ENCODE measurements around the gene PCYT2. TPM values are rescaled to one million over a fixed set of nuclear protein-coding genes. Genes with fewer than 3 reads are reported as not detected.

PCYT2 gene
- total RNA-seq, 1 experiment from 2014 or later: 51.5 TPM

DNA sequence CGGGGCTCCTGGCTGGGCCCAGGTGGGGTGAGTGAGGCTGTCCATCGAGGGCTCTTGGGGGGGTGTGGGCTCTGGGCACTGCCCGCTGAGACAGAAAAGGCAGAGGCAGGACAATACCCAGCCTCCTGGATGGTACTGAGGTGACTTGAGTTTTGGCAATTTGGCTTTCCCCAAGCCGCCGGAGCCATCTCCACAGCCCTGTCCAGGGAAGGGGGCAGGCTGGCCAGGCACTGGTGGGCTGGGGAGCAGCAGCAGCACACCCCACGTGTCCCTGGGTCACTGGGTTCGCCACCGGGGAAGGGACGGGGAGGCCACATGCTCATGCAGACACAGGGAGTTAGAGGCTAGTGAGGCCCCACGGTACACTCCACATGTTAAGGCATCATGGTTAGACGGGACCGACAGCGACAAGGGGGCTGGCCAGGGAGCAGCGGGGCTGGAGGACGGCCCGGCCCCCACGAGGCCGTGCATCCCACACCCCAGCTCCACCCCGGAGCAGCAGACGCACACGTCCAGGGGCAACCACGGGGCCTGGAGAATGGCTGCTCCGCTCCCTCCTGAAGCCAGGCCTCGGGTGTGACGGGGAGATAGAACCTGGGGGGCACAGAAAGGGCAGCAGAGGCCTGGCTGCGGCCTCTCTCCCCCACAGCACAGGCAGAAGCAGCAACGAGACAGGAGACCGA is 43.1 kb downstream of the PCYT2 start:
- peak overlapping the region; percentile 86 for H3K4me2 ChIP-seq (ENCODE audit: low read length)
- H3K36me3 ChIP-seq (ENCODE audit: control insufficient read depth in 1 of 2, insufficient read depth in 2 of 2, low read length in 2 of 2): peaks cover 11 to 28% of the 10 kb centered on the region in 2 experiments; a peak in 3 of 4 replicates
- H3K9ac ChIP-seq (ENCODE audit: low read length): peak overlapping the region; percentile 99
- H3K9me3 ChIP-seq (ENCODE audit: control insufficient read depth in 1 of 2, insufficient read depth in 1 of 2, low read depth in 1 of 2, low read length in 2 of 2): no peaks in the 10 kb centered on the region
- no peaks in the 10 kb centered on the region for H3K9me2 ChIP-seq (ENCODE audit: insufficient read depth)
- ATAC-seq (peak; percentile 9), DNase-seq (ENCODE audit: low read depth, low spot score) (peak; percentile 68)
- peaks cover 44 to 85% of the 10 kb centered on the region in 2 experiments for H3K4me1 ChIP-seq (ENCODE audit: control insufficient read depth in 1 of 2, insufficient read depth in 2 of 2, low read length in 2 of 2)
- intact Hi-C loops (cut with micrococcal nuclease): loop anchor here (1.0 kb wide), 1 partner anchor 135 kb away; no protein-coding TSS in a partner anchor
- peaks cover 7% of the 10 kb centered on the region; the same call in 1 of the 2 replicates for H4K20me1 ChIP-seq (ENCODE audit: insufficient read depth)
- peaks cover 65% of the 10 kb centered on the region for H3K79me2 ChIP-seq (ENCODE audit: insufficient read depth, low read length)
- ChIA-PET CTCF (no interaction called here), RAD21 (ENCODE audit: low non-redundant PET in 1 of 2, low total read pairs in 2 of 2, uncharacterized antibody in 2 of 2, unreplicated experiment in 2 of 2) (no interaction called here), POLR2A (interaction anchor here (0.8 to 1.4 kb wide), 3 partner anchors 17 to 140 kb away, joined by 3 to 6 read pairs (median 3); no protein-coding TSS in a partner anchor)
- BruUV-seq (replicated peaks): no TSS peak
- H3K27me3 ChIP-seq (ENCODE audit: insufficient read depth, low read length): no peaks in the 10 kb centered on the region
- H3K4me3 ChIP-seq (replicated peaks in 1 of 2; ENCODE audit: low read depth in 1 of 2, low read length in 2 of 2): peak overlapping the region; percentile 5 to 8; a peak in 1 of 4 replicates
- TF ChIP-seq, protein P1, sequence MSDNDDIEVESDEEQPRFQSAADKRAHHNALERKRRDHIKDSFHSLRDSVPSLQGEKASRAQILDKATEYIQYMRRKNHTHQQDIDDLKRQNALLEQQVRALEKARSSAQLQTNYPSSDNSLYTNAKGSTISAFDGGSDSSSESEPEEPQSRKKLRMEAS (IDR thresholded peaks at IDR 0.05): no peak
- TF ChIP-seq SIN3A (IDR thresholded peaks at IDR 0.05; ENCODE audit: low read depth) (no peak), POLR2A (IDR thresholded peaks at IDR 0.05; ENCODE audit: borderline replicate concordance, extremely low read depth, insufficient read depth, insufficient read length) (peak; percentile 92), POLR2AphosphoS5 (IDR thresholded peaks at IDR 0.05; ENCODE audit: low read depth, low read length) (peak; percentile 7), CEBPB (IDR thresholded peaks at IDR 0.05; ENCODE audit: low read depth) (no peak), CBX3 (IDR thresholded peaks at IDR 0.05; ENCODE audit: low read depth) (no peak), EZH2 (IDR thresholded peaks at IDR 0.05) (no peak), ZFX (IDR thresholded peaks at IDR 0.05) (0 out of 2 replicates have a peak, but pooled peaks have one; percentile 44), TCF7L2 (IDR thresholded peaks at IDR 0.05; ENCODE audit: borderline replicate concordance, extremely low read depth, insufficient read depth, insufficient read length) (no peak), YY1 (IDR thresholded peaks at IDR 0.05; ENCODE audit: extremely low read depth, insufficient replicate concordance, low read depth, low read length) (peak; percentile 2), EZH2phosphoT487 (IDR thresholded peaks at IDR 0.05; ENCODE audit: borderline replicate concordance) (no peak)
- TF ChIP-seq, protein P2, sequence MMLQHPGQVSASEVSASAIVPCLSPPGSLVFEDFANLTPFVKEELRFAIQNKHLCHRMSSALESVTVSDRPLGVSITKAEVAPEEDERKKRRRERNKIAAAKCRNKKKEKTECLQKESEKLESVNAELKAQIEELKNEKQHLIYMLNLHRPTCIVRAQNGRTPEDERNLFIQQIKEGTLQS (IDR thresholded peaks at IDR 0.05): no peak
- H2AFZ ChIP-seq (ENCODE audit: low read depth, low read length, poor library complexity, severe bottlenecking): no peak overlapping the region
- H3K27ac ChIP-seq (ENCODE audit: low read depth, low read length): peak overlapping the region; percentile 99
